Measurements from ENCODE around the gene SAMD7. TPM values are rescaled to one million over a fixed set of nuclear protein-coding genes. Genes with fewer than 3 reads are reported as not detected.

Gene SAMD7
- total and polyA plus RNA-seq, 9 donors, result not detected

DNA sequence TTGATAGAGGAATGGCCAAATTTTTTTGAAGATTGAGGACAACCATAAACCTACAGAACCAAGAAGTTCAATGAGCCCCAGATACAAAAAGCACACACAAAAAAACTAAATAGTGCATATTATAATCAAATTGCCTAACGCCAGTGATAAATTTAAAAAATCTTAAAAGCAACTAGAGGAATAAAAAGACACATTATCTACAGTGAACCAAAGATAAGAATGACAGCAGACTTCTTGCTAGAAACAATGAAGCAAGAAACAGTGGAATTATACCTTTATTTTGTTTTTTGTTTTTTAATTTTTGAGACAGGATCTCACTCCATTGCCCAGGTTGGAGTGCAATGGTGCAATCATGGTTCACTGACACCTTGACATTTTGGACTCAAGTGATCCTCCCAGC is 9.9 kb upstream of the SAMD7 start:
- Histone ChIP-seq H3K36me3 (no peaks in the 10 kb centered on the region), H3K27ac (no peak overlapping the region), H3K4me1 (ENCODE audit: insufficient read depth) (no peaks in the 10 kb centered on the region), H3K4me3 (no peak overlapping the region), H3K27me3 (no peaks in the 10 kb centered on the region), H3K9me3 (no peaks in the 10 kb centered on the region)
- 95 to 100% (median 95%) methylated on average over 1 of the region's 1 CpG for WGBS, 3 donors
- DNase-seq, result no peak
- TF ChIP-seq EP300 (IDR thresholded peaks at IDR 0.05), result no peak
- TF ChIP-seq, protein P1, sequence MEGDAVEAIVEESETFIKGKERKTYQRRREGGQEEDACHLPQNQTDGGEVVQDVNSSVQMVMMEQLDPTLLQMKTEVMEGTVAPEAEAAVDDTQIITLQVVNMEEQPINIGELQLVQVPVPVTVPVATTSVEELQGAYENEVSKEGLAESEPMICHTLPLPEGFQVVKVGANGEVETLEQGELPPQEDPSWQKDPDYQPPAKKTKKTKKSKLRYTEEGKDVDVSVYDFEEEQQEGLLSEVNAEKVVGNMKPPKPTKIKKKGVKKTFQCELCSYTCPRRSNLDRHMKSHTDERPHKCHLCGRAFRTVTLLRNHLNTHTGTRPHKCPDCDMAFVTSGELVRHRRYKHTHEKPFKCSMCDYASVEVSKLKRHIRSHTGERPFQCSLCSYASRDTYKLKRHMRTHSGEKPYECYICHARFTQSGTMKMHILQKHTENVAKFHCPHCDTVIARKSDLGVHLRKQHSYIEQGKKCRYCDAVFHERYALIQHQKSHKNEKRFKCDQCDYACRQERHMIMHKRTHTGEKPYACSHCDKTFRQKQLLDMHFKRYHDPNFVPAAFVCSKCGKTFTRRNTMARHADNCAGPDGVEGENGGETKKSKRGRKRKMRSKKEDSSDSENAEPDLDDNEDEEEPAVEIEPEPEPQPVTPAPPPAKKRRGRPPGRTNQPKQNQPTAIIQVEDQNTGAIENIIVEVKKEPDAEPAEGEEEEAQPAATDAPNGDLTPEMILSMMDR (IDR thresholded peaks at IDR 0.05), result no peak
- TF ChIP-seq POLR2A (IDR thresholded peaks at IDR 0.05), result no peak
- intact Hi-C loops (cut with DNase I), result no loop called here

DNA sequence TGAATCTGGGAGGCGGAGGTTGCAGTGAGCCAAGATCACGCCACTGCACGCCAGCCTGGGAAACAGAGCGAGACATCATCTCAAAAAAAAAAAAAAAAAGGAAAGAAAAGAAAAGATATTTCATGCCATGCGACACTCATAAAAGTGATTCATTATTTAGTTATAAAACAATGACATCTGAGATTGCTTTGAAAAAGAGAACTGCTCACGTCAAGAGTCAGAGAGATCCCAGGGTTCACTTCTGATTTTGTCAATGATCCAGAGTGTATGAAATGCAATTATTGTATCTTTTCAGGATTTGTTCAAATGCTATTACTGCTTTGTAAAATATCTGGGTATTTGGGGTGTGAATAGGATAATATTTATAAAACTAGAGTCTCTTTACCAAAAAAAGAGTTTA is 6.0 kb upstream of the SAMD7 start:
- H3K4me1 ChIP-seq (ENCODE audit: insufficient read depth), result no peaks in the 10 kb centered on the region
- TF ChIP-seq EP300 (IDR thresholded peaks at IDR 0.05) (no peak), POLR2A (IDR thresholded peaks at IDR 0.05) (no peak)
- TF ChIP-seq, protein P1 (IDR thresholded peaks at IDR 0.05), result no peak
- no peaks in the 10 kb centered on the region for H3K9me3 ChIP-seq
- H3K4me3 ChIP-seq, result no peak overlapping the region
- H3K27ac ChIP-seq, result no peak overlapping the region
- no peaks in the 10 kb centered on the region for H3K36me3 ChIP-seq
- no peak for DNase-seq
- 60 to 80% (median 73%) methylated on average over 6 of the region's 6 CpGs for WGBS, 3 donors
- intact Hi-C loops (cut with DNase I), result no loop called here
- no peaks in the 10 kb centered on the region for H3K27me3 ChIP-seq

- intact Hi-C loops (cut with DNase I), result no loop called here
- H3K36me3 ChIP-seq, result no peaks in the 10 kb centered on the region
- H3K9me3 ChIP-seq, result no peaks in the 10 kb centered on the region
- no peaks in the 10 kb centered on the region for H3K4me1 ChIP-seq (ENCODE audit: insufficient read depth)
- DNase-seq, result no peak
- no peaks in the 10 kb centered on the region for H3K27me3 ChIP-seq
- TF ChIP-seq, protein P1 (IDR thresholded peaks at IDR 0.05), result no peak
- TF ChIP-seq EP300 (IDR thresholded peaks at IDR 0.05) (no peak), POLR2A (IDR thresholded peaks at IDR 0.05) (no peak)
- no peak overlapping the region for H3K4me3 ChIP-seq
- no peak overlapping the region for H3K27ac ChIP-seq
These were observed 3.9 kb upstream of the SAMD7 start for GRCh38 chr3:169907476-169907875.

- no peak overlapping the region for H3K27ac ChIP-seq
- 89 to 94% (median 93%) methylated on average over 4 of the region's 4 CpGs for WGBS, 3 donors
- no peak for TF ChIP-seq EP300 (IDR thresholded peaks at IDR 0.05)
- no peak for TF ChIP-seq POLR2A (IDR thresholded peaks at IDR 0.05)
- TF ChIP-seq, protein P1 (IDR thresholded peaks at IDR 0.05), result no peak
These were observed 3.4 kb upstream of the SAMD7 start for GRCh38 chr3:169907944-169908343.

GRCh38 chr3:169913323-169913722 is 2.0 kb downstream of the SAMD7 start:
- TF ChIP-seq POLR2A (IDR thresholded peaks at IDR 0.05), result no peak
- TF ChIP-seq, protein P1 (IDR thresholded peaks at IDR 0.05), result no peak
- TF ChIP-seq EP300 (IDR thresholded peaks at IDR 0.05), result no peak
- H3K27me3 ChIP-seq, result no peaks in the 10 kb centered on the region
- no peak for DNase-seq
- no peaks in the 10 kb centered on the region for H3K4me1 ChIP-seq (ENCODE audit: insufficient read depth)
- no peaks in the 10 kb centered on the region for H3K36me3 ChIP-seq
- no peaks in the 10 kb centered on the region for H3K9me3 ChIP-seq
- H3K4me3 ChIP-seq, result no peak overlapping the region
- 71 to 81% (median 72%) methylated on average over 3 of the region's 3 CpGs for WGBS, 3 donors
- no peak overlapping the region for H3K27ac ChIP-seq
- intact Hi-C loops (cut with DNase I), result no loop called here

More at GRCh38 chr3:169907944-169908343, 3.4 kb upstream of the SAMD7 start:
- Histone ChIP-seq H3K36me3 (no peaks in the 10 kb centered on the region), H3K4me3 (no peak overlapping the region), H3K27me3 (no peaks in the 10 kb centered on the region), H3K9me3 (no peaks in the 10 kb centered on the region), H3K4me1 (ENCODE audit: insufficient read depth) (no peaks in the 10 kb centered on the region)
- DNase-seq, result no peak
- intact Hi-C loops (cut with DNase I), result no loop called here
